GM20431 (cell line): ENCODE data around the gene LCN9.

Experiments used
- in situ Hi-C: fragments of 300-500 bp; cut with MseI, MboI; formaldehyde crosslinking; loops from one replicate; pipeline ENCODE4 v1.15.0; 2020; ENCODE audit warnings: low sequenced_read_pairs; ENCODE audit not compliant: unreplicated experiment

LCN9 gene

DNA sequence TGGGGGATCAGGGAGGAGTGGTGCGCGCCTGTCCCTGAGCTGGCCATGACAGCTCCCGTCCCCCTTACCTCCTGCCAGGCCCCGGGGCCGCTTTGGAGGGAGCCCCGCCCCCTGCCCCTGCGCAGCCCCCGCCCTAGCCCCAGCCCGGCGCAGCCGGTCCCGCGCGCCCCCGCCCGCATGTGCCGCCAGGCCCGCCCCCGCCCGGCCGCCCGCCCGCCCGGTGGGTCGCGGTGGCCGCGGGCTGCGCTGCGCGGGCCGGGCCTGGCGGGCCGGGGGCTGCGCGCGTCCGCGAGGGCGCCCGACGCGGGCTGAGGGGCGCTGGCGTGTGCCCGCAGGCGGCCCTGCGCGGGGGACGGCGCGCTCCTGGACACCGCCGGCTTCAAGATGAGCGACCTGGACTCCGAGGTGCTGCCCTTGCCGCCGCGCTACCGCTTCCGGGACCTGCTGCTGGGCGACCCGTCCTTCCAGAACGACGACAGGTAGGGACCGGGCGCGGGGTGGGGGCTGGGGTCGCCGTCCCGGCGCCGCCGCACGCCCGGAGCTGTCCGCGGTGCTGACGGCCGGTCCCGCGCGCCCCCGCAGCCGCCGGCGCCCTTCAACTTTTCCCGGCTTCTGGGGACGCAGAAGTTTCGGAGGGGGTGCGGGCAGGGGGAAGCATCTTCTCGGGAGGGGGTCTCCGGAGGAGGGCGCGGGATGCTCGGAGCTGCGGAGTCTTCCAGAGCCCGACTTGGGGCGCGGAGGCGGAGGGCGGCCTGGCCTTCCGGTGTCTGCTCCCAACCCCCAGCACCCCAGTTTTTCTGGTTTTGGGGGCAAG lies 51.3 kb downstream of the LCN9 start:
- in situ Hi-C loops: no loop called here

DNA sequence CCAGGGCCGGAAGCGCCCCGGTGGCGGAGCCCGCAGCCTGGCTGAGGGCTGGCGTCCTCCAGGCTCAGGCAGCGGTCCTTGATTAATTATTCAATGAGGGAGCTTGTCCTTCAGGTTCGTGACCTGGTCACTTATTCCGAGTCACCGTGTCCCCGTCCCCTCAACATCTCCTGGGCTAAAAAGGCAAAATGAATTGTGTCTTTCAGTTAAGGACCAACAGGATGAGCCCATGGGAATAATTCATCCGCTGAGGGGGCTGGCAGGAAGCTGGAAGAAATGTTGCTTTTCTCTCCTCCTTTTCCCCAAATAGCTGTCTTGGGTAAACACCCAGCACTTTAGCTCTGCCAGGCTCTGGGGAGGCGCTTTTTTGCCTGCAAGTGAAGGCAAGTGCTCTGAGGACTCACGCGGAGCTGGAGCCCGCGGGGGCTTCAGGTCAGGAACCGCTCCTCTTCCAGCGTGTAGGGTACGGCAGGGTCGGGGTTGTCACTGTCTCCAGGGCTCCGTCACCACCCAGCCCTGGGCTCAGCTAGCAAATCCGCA lies 52.0 kb downstream of the LCN9 start:
- in situ Hi-C loops: no loop called here

DNA sequence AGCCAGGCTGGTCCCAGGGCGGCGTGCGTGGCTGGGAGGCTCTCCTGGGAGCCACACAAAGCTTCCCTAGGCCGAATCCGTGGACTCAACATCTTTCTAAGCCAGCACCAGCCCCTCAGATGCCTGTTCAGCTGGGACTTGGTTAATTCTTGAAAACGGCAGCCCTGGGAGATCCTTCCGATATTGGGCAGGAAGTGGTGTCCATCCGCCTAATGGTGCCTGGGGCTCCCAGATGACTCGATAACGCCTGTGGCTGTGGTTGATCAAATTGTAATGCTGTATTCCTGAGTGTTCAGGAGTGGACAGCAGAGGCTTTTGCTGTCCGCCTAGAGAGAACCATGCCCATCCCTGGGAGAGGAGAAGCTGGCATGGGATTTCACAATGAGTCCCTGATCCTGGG lies 52.9 kb downstream of the LCN9 start:
- in situ Hi-C loops: no loop called here
